NCI-H187 treated with DMSO at 0.1 percent for 48 hours (cell line): Measurements from ENCODE around the gene PHAF1.

Experiments used
- DNase-seq: peaks from one replicate; lab custom pipeline; 2025; lab: John Stamatoyannopoulos, UW

Gene PHAF1

GRCh38 chr16:67180166-67180565 is 70.4 kb downstream of the PHAF1 start:
- DNase-seq, result no peak

- no peak for DNase-seq
Measured at GRCh38 chr16:67181346-67181745, 71.6 kb downstream of the PHAF1 start.

GRCh38 chr16:67182288-67182687 is 72.5 kb downstream of the PHAF1 start:
- no peak for DNase-seq

GRCh38 chr16:67183284-67183626 is 73.5 kb downstream of the PHAF1 start:
- DNase-seq, result no peak

DNA sequence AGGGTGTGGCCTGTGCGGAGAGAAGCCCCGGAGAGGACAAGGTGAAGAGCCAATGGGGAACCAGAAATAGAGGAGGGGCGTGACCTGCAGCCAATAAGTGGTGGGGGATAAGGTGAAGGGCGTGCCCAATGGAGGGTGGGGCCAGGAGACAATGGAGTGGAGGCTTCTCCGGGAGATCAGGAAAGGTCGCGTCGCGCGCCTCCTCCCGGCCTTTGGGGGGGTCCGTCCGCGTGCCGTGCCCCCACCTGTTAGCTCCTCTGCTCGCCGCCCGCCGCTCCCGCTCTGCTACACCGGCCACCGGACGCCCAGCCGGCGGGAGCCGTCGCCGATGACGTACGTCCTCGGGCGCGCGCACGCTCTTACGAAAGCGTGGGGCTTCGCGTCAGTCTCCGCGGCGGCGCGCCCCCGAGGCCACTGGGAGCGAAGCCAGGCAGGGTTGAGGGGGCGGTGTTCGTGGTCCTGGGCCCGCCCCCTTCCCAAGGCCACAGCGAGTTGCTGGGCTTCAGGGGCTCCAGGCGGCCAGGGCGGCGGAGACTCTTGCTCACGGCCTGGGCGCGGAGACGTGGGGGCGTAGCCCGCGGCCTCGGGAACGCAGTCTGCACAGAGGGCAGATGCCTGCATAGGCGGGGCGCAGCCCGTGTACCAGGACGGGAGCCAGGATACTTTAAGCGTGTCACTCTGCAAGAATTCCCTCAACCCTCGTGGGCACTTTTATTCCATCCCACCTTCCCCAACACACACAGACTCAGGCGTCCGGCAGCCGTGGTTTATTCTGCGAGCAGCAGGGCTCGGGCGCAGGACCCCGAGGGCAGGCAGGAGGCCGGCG is 74.1 kb downstream of the PHAF1 start, which contains the start of gene MATCAP1:
Gene MATCAP1, minus strand, starts transcription at position 337 of the 826 bp plus-strand sequence. CDS start 3,353 bp downstream, outside the sequence.
- peak; percentile 93 for DNase-seq

DNA sequence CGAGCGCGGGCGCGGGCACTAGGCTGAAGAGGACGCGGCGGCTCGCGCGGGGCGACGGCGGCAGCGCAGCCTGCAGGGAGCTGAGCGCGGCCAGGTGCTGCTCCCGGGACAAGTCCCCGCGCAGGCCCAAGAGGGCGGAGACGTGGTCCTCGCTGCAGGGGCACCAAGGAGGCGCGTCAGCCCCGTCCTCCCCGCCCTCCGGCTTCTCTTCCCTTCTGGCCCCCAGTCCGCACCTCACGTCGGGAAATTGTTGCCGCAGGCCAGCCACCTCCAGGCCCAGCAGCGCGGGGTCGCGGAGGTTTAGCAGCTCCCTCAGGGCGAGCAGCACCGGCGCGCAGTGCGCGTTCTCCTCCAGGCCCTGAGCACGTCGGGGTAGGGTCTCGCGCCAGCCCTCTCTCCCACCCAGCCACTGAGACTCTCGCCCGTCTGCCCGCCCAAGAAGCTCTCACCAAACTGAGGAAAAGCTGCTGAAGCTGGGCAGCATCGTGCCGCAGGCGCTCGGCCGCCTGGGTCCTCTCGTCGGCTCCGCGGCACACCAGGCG is 74.8 kb downstream of the PHAF1 start:
- no peak for DNase-seq

- no peak for DNase-seq
Measured at GRCh38 chr16:67184995-67185650, 75.4 kb downstream of the PHAF1 start.

GRCh38 chr16:67185651-67186134 is 76.0 kb downstream of the PHAF1 start:
- DNase-seq, result no peak

DNA sequence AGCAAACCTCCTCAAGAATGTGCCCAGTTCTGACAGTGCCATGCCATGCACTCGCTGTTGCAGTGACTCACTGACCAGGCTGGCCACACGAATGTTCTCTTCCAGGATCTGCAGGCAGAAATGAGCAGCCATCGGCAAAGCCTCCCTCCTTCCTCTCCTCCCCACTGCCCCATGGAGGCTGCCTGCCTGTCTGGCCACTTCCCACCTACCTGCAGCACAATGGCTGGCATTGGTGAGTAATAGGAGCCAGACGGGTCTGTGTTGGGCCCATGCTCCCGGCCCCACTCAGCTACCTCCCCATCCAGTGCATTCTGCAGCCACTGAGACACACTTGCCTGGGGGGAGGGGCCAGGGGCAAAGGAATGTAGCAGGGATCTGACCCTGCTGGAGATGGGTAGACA is 76.8 kb downstream of the PHAF1 start:
- no peak for DNase-seq

- DNase-seq, result no peak
Measured at GRCh38 chr16:67187175-67187890, 77.6 kb downstream of the PHAF1 start.

DNA sequence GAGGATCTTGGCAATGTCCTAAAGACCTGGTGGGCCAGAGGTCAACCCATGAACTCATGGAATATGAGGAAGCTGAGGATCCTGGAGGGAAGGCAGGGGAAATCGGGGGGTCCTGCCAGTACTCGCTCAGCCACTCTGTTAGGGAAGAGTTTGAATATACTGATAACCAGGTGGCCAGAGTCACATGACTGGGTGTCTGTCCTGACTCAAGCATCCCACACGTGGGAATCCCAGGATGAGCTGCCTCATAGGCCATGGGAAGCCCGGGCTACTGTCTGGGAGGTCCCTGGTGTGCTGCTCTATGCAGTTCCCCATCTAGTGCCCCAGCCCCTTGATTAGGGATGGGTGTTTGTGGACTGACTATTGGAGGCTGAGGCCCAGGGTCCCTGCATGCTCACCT is 78.6 kb downstream of the PHAF1 start:
- no peak for DNase-seq

- DNase-seq, result no peak
Measured at GRCh38 chr16:67188798-67189197, 79.1 kb downstream of the PHAF1 start.

GRCh38 chr16:67190041-67190440 is 80.3 kb downstream of the PHAF1 start, which contains the start of gene EXOC3L1:
TSS of gene EXOC3L1 (minus strand) at chr16:67190136. CDS start at chr16:67189676, 460 bp downstream.
- no peak for DNase-seq

DNA sequence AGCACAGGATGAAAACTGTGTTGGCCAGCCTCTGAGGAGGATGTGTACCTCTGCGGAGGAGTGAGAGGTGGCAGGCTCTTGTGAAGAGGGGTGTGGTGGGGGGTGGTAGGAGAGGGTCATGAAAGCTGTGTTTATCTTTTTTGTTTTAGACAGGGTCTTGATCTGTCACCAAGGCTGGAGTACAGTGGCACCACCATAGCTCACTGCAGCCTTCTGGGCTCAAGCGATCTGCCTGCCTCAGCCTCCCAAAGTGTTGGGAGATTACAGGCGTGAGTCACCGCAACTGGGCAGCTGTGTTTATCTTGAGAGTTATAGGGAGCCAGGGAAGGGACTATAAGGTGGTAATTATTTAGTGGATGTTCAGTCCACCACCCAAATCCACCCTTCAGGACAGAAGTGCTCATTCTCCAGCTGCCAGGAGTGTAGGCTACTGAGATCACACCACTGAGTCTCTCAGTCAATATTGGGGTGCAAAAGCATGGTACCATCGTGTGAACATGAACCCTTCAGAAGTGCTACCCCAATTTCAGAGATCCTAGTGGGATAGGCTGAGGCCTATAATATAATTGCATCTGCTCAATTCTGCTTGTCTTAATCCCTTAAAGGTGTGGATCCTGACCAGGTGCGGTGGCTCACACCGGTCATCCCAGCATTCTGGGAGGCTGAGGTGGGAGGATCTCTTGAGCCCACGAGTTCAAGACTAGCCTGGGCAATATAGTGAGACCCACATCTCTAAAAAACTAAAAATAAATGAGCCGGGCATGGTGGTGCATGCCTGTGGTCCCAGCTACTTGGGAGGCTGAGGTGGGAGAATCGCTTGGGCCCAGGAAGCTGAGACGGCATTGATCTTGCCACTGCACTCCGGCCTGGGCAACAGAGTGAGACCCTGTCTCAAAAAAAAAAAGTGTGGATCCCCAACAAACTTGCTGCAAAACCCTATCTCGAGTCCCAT is 81.0 kb downstream of the PHAF1 start:
- no peak for DNase-seq

GRCh38 chr16:67191411-67191994 is 81.8 kb downstream of the PHAF1 start:
- no peak for DNase-seq

DNA sequence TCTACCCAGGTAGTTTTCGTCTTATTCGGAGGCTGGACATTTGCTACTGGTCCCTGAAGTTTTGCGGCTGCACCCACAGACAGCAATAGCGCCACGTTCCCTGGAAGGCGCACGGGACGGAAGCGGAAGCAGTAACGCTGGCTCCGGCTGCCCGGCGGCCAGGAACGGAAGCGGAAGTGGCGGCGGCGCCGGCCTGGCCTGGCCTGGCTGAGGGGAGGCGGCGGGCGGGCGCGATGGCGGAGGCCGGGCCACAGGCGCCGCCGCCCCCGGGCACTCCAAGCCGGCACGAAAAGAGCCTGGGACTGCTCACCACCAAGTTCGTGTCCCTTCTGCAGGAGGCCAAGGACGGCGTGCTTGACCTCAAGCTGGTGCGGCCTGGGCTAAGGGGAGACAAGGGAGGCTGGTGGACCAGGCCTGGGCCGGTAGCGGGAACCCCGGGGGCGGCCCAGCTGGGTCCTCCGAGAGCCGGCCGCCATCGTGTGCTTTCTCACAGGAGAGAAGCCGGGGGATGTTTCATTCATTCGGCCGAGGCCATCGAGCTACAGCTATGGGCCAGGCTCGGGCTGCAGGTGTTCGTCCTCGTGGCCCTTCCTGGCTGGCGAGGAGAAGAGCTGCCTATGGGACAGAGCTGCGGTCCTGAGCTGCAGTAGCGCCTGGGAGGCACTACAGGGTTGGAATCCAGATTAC is 82.4 kb downstream of the PHAF1 start, which contains the start of gene E2F4:
Gene E2F4, plus strand, starts transcription at position 161 of the 687 bp plus-strand sequence. Its CDS starts 73 bp downstream, at position 234.
- DNase-seq, result peak; percentile 54

DNA sequence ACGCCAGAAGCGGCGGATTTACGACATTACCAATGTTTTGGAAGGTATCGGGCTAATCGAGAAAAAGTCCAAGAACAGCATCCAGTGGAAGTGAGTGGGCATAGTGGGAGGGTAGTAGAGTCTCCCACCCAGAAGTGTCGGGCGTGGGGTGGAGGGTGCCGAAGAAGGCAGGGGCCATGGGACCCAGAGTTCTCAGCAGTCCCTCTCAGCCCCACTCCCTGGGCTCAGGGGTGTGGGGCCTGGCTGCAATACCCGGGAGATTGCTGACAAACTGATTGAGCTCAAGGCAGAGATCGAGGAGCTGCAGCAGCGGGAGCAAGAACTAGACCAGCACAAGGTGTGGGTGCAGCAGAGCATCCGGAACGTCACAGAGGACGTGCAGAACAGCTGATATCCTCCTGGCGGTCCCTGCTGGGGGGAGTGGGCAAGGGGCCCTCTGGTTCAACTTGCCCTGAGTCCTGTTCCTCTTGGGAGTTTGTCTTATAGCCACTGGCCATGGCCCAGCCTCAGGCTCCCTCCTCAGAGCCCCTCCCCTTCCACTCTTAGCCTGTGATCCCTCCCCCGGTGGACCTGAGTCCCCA is 83.1 kb downstream of the PHAF1 start:
- no peak for DNase-seq

- no peak for DNase-seq
Measured at GRCh38 chr16:67193536-67193935, 83.8 kb downstream of the PHAF1 start.

DNA sequence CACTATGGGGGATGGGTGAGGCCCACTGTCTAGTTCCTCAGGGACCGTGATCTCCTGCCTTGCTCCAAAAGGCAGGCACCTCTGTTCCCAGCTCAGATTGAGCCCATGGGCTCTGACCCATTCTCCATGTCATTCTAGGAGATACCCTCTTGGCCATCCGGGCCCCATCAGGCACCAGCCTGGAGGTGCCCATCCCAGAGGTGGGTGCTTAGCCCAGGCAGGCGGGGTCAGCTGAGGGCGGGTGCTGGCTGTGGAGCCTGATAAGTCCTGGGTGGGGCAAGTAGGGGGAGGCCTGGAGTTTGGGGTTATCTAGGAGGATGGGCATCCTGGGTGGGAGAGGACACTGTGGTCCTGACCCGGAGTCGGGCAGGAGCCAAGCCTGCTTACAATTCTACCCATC is 84.5 kb downstream of the PHAF1 start:
- DNase-seq, result no peak

DNA sequence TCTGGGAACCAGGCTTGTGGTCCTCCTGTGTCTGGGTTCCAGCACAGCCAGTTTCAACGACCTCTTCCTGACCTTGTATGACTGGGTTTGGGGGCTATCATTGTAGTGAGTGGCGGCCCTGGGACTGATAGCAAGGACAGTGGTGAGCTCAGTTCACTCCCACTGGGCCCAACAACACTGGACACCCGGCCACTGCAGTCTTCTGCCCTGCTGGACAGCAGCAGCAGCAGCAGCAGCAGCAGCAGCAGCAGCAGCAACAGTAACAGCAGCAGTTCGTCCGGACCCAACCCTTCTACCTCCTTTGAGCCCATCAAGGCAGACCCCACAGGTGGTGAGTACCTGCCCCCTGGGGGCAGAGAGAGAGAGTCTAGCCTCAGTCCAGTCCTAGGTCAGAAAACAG is 85.9 kb downstream of the PHAF1 start:
- DNase-seq, result no peak
